H9 (cell line): ENCODE results near the gene HAGHL. TPM values are rescaled to one million over a fixed set of nuclear protein-coding genes. Genes with fewer than 3 reads are reported as not detected.

Experiments used
- DNase-seq: peaks from one replicate; pipeline ENCODE4 v3.0.0-alpha.2; 2017
- H2AFZ ChIP-seq: one replicate; pipeline ENCODE4 v1.6.1; 2013; ENCODE audit warnings: mild to moderate bottlenecking, low read length, control low read depth, moderate library complexity
- H2AK5ac ChIP-seq: 2 replicates; pipeline ENCODE4 v1.6.1; 2013; ENCODE audit warnings: low read length, control low read depth, mixed read lengths; ENCODE audit not compliant: insufficient read length
- H2BK120ac ChIP-seq: one replicate; pipeline ENCODE4 v1.6.1; 2013; ENCODE audit warnings: low read depth, mild to moderate bottlenecking, low read length, control low read depth, inconsistent platforms; ENCODE audit not compliant: poor library complexity, severe bottlenecking
- H2BK12ac ChIP-seq: 2 replicates; pipeline ENCODE4 v1.6.1; 2013; ENCODE audit warnings: low read length, control low read depth, mixed read lengths, low read depth; ENCODE audit not compliant: insufficient read length
- H2BK15ac ChIP-seq: 2 replicates; pipeline ENCODE4 v1.6.1; 2013; ENCODE audit warnings: low read depth, low read length, control low read depth
- H2BK20ac ChIP-seq: one replicate; pipeline ENCODE4 v1.6.1; 2013; ENCODE audit warnings: low read depth, mild to moderate bottlenecking, low read length, control low read depth, inconsistent platforms; ENCODE audit not compliant: poor library complexity, severe bottlenecking
- H2BK5ac ChIP-seq: 2 replicates; pipeline ENCODE4 v1.6.1; 2013; ENCODE audit warnings: low read length, control low read depth, mixed read lengths; ENCODE audit not compliant: insufficient read length
- H3K14ac ChIP-seq: 2 replicates; pipeline ENCODE4 v1.6.1; 2013; ENCODE audit warnings: low read length, control low read depth; ENCODE audit not compliant: insufficient read depth
- H3K18ac ChIP-seq: 2 replicates; pipeline ENCODE4 v1.6.1; 2013; ENCODE audit warnings: low read depth, mild to moderate bottlenecking, mixed read lengths, low read length, control low read depth; ENCODE audit not compliant: insufficient read length
- H3K23ac ChIP-seq: 2 replicates; pipeline ENCODE4 v1.6.1; 2013; ENCODE audit warnings: low read length, control low read depth, mixed read lengths, low read depth; ENCODE audit not compliant: insufficient read length
- H3K23me2 ChIP-seq: 2 replicates; pipeline ENCODE4 v1.6.1; 2013; ENCODE audit warnings: low read depth, mild to moderate bottlenecking, mixed read lengths, low read length, control low read depth; ENCODE audit not compliant: insufficient read length, poor library complexity, severe bottlenecking
- H3K27ac ChIP-seq: 2 replicates; pipeline ENCODE4 v1.5.1; 2013; ENCODE audit warnings: low read length, control low read depth, mixed read lengths, low read depth; ENCODE audit not compliant: insufficient read length
- H3K27me3 ChIP-seq: 2 replicates; pipeline ENCODE4 v1.6.1; 2013; ENCODE audit warnings: low read length, control low read depth, inconsistent platforms; ENCODE audit not compliant: insufficient read depth
- H3K4ac ChIP-seq: 2 replicates; pipeline ENCODE4 v1.6.1; 2013; ENCODE audit warnings: low read depth, mild to moderate bottlenecking, control low read depth, inconsistent platforms, low read length, moderate library complexity
- H3K4me1 ChIP-seq: 2 replicates; pipeline ENCODE4 v1.6.1; 2013; ENCODE audit warnings: low read length, control low read depth, inconsistent platforms; ENCODE audit not compliant: insufficient read depth
- H3K4me2 ChIP-seq: 2 replicates; pipeline ENCODE4 v1.6.1; 2013; ENCODE audit warnings: low read length, control low read depth, mixed read lengths; ENCODE audit not compliant: insufficient read length, insufficient read depth
- H3K56ac ChIP-seq: 2 replicates; pipeline ENCODE4 v1.6.1; 2013; ENCODE audit warnings: low read depth, mild to moderate bottlenecking, mixed read lengths, low read length, control low read depth; ENCODE audit not compliant: insufficient read length
- H3K79me1 ChIP-seq: 2 replicates; pipeline ENCODE4 v1.6.1; 2013; ENCODE audit warnings: low read depth, mild to moderate bottlenecking, moderate library complexity, low read length, control low read depth, inconsistent platforms; ENCODE audit not compliant: insufficient read depth, poor library complexity, severe bottlenecking
- H3K79me2 ChIP-seq: 2 replicates; pipeline ENCODE4 v1.6.1; 2013; ENCODE audit warnings: low read length, control low read depth, inconsistent platforms; ENCODE audit not compliant: insufficient read depth
- H3K9ac ChIP-seq: 2 replicates; pipeline ENCODE4 v1.6.1; 2013; ENCODE audit warnings: low read length, control low read depth, mixed read lengths; ENCODE audit not compliant: insufficient read length; ENCODE audit errors: extremely low read depth
- H3K9me3 ChIP-seq: one replicate; pipeline ENCODE4 v1.6.1; 2013; ENCODE audit warnings: low read depth, low read length, inconsistent platforms; ENCODE audit not compliant: control insufficient read depth
- H3T11ph ChIP-seq: one replicate; pipeline ENCODE4 v1.6.1; 2013; ENCODE audit warnings: mild to moderate bottlenecking, low read length, control low read depth, inconsistent platforms
- H4K20me1 ChIP-seq: one replicate; pipeline ENCODE4 v1.6.1; 2013; ENCODE audit not compliant: control insufficient read depth, insufficient read length, insufficient read depth
- H4K5ac ChIP-seq: 2 replicates; pipeline ENCODE4 v1.6.1; 2013; ENCODE audit warnings: low read depth, mild to moderate bottlenecking, mixed read lengths, low read length, control low read depth; ENCODE audit not compliant: insufficient read length
- H4K8ac ChIP-seq: replicated peaks from 2 replicates; pipeline ENCODE4 v1.6.1; 2013; ENCODE audit warnings: low read length, control low read depth, mixed read lengths, low read depth; ENCODE audit not compliant: insufficient read length
- H4K91ac ChIP-seq: 2 replicates; pipeline ENCODE4 v1.6.1; 2013; ENCODE audit warnings: low read depth, mild to moderate bottlenecking, moderate library complexity, mixed read lengths, low read length, control low read depth; ENCODE audit not compliant: insufficient read length
- H3K27ac Mint-ChIP-seq, 3 experiments: 2 replicates in 2 of 3; 3 replicates in 1 of 3; pipeline ENCODE4 v1.8.0; 2020 to 2021; ENCODE audit warnings: mixed read lengths in 3 of 3, mild to moderate bottlenecking in 1 of 3, moderate library complexity in 1 of 3
- H3K27me3 Mint-ChIP-seq: 2 replicates; pipeline ENCODE4 v1.8.0; 2021; ENCODE audit warnings: low read depth, mild to moderate bottlenecking, moderate library complexity, mixed read lengths
- H3K36me3 Mint-ChIP-seq, 3 experiments: 2 replicates in 2 of 3; 3 replicates in 1 of 3; pipeline ENCODE4 v1.8.0; 2020 to 2021; ENCODE audit warnings: low read depth in 3 of 3, mixed read lengths in 3 of 3; ENCODE audit not compliant: insufficient read depth in 1 of 3
- H3K4me1 Mint-ChIP-seq, 2 experiments: 2 replicates each; pipeline ENCODE4 v1.8.0; 2020; ENCODE audit warnings: mixed read lengths in 2 of 2
- H3K4me3 Mint-ChIP-seq, 2 experiments: 2 replicates in 1 of 2; 3 replicates in 1 of 2; pipeline ENCODE4 v1.8.0; 2020 to 2021; ENCODE audit warnings: mild to moderate bottlenecking in 2 of 2, mixed read lengths in 2 of 2, moderate library complexity in 1 of 2
- H3K9me3 Mint-ChIP-seq, 2 experiments: 2 replicates in 1 of 2; 3 replicates in 1 of 2; pipeline ENCODE4 v1.8.0; 2020; ENCODE audit warnings: mild to moderate bottlenecking in 2 of 2, mixed read lengths in 2 of 2, moderate library complexity in 1 of 2
- WGBS: extraction: QIAGEN DNeasy Blood & Tissue Kit; methylation state at CpG from one replicate; pipeline ENCODE4 v1.1.7; 2013; ENCODE audit warnings: missing lambda C conversion rate, low lambda C conversion rate, mixed read lengths; ENCODE audit not compliant: insufficient read length; ENCODE audit errors: extremely low coverage; 5-methylcytosine and 5-hydroxymethylcytosine counted together
- total RNA-seq: library from RNA; stranded (reverse); gene quantifications from 2 replicates; pipeline ENCODE4 v1.2.1, GENCODE V29; 2021
- TF ChIP-seq, protein P1 (sequence below): fragments of 200-600 bp; sonication (generic); conservative IDR thresholded peaks from 3 replicates; pipeline ENCODE4 v1.8.0; 2021; ENCODE audit warnings: antibody characterized with exemption, mild to moderate bottlenecking

The HAGHL gene
- total RNA-seq, 1 experiment from 2014 or later, result 25.2 TPM

DNA sequence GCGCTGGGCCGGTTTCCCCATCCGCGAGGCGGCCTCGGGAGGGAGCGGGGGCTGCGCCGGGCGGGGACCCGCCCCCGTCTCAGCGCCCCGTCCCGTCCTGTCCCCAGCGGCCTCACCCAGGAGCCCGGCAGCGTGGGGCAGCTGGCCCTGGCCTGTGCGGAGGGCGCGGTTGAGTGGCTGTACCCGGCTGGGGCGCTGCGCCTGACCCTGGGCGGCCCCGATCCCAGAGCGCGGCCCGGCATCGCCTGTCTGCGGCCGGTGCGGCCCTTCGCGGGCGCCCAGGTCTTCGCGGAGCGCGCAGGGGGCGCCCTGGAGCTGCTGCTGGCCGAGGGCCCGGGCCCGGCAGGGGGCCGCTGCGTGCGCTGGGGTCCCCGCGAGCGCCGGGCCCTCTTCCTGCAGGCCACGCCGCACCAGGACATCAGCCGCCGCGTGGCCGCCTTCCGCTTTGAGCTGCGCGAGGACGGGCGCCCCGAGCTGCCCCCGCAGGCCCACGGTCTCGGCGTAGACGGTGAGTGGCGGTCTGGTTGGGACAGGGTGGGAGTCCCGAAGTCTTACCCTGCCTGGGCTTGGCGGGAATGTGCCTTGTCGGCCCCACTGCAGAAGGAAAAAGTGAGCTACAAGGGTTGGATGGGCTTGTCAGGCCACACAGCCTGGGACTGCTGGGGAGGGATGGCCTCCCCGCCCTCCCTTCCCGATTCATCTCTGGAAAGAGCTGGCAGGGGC lies 11.3 kb upstream of the HAGHL start:
- Histone ChIP-seq H3K27ac (no peak overlapping the region), H3K14ac (no peak overlapping the region), H2BK12ac (no peak overlapping the region), H2BK120ac (no peak overlapping the region), H3K79me2 (no peaks in the 10 kb centered on the region), H3K27me3 (no peaks in the 10 kb centered on the region; the same call in 1 of the 2 replicates), H4K8ac (no peak overlapping the region), H2BK15ac (no peak overlapping the region), H3K9me3 (no peaks in the 10 kb centered on the region), H3K23ac (no peak overlapping the region), H4K91ac (no peak overlapping the region), H3K18ac (no peak overlapping the region), H3T11ph (no peak overlapping the region), H3K4ac (no peak overlapping the region), H3K9ac (no peak overlapping the region), H3K56ac (no peak overlapping the region), H4K5ac (no peak overlapping the region), H3K79me1 (no peaks in the 10 kb centered on the region), H3K23me2 (peaks cover 8% of the 10 kb centered on the region), H3K4me2 (peak overlapping the region; percentile 30), H2BK5ac (no peak overlapping the region), H3K4me1 (no peaks in the 10 kb centered on the region), H2AFZ (no peak overlapping the region), H2BK20ac (no peak overlapping the region), H2AK5ac (no peak overlapping the region), H4K20me1 (no peaks in the 10 kb centered on the region)
- TF ChIP-seq, protein P1, sequence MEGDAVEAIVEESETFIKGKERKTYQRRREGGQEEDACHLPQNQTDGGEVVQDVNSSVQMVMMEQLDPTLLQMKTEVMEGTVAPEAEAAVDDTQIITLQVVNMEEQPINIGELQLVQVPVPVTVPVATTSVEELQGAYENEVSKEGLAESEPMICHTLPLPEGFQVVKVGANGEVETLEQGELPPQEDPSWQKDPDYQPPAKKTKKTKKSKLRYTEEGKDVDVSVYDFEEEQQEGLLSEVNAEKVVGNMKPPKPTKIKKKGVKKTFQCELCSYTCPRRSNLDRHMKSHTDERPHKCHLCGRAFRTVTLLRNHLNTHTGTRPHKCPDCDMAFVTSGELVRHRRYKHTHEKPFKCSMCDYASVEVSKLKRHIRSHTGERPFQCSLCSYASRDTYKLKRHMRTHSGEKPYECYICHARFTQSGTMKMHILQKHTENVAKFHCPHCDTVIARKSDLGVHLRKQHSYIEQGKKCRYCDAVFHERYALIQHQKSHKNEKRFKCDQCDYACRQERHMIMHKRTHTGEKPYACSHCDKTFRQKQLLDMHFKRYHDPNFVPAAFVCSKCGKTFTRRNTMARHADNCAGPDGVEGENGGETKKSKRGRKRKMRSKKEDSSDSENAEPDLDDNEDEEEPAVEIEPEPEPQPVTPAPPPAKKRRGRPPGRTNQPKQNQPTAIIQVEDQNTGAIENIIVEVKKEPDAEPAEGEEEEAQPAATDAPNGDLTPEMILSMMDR, result peak; percentile 44; the same call in 2 of the 3 replicates
- no CpG with 5 or more reads among the region's 74 CpGs for WGBS
- H3K27ac Mint-ChIP-seq, result no peak overlapping the region
- peaks cover 54% of the 10 kb centered on the region for H3K27me3 Mint-ChIP-seq
- H3K4me3 Mint-ChIP-seq, result peak overlapping the region; percentile 55 to 78
- H3K36me3 Mint-ChIP-seq, result no peaks in the 10 kb centered on the region
- H3K4me1 Mint-ChIP-seq, result peaks cover 17 to 31% of the 10 kb centered on the region in 2 experiments
- H3K9me3 Mint-ChIP-seq, result no peaks in the 10 kb centered on the region; a peak in 2 of 5 replicates
- peak; percentile 49 for DNase-seq
